Neural cell (in vitro differentiated cells): Measurements from ENCODE around the gene ITGA1. TPM values are rescaled to one million over a fixed set of nuclear protein-coding genes. Genes with fewer than 3 reads are reported as not detected.
A peak's percentile ranks its signal among the peaks of the same experiment; 100 is the strongest.

Experiments used
- H2AFZ ChIP-seq: fragments of 200-600, 300-800 bp; sonication (generic), shearing (Covaris generic); 2 replicates; pipeline ENCODE4 v1.6.0; 2014; ENCODE audit warnings: low read depth, mild to moderate bottlenecking, antibody characterized with exemption, low read length, moderate library complexity
- H3F3A ChIP-seq: fragments of 200-600 bp; shearing (Covaris generic); 2 replicates; pipeline ENCODE4 v1.6.1; 2016; ENCODE audit warnings: mild to moderate bottlenecking, moderate library complexity, mixed read lengths, antibody characterized with exemption, low read length; ENCODE audit not compliant: insufficient read depth, poor library complexity, severe bottlenecking
- H3K27ac ChIP-seq: fragments of 200-600, 300-800 bp; sonication (generic), shearing (Covaris generic); 2 replicates; pipeline ENCODE4 v1.5.1; 2014; ENCODE audit warnings: mild to moderate bottlenecking, low read length, moderate library complexity
- H3K27me3 ChIP-seq: fragments of 300-800, 200-600 bp; sonication (generic), shearing (Covaris generic); 2 replicates; pipeline ENCODE4 v1.6.0; 2014; ENCODE audit warnings: mild to moderate bottlenecking, low read depth, low read length, moderate library complexity; ENCODE audit not compliant: insufficient read depth
- H3K36me3 ChIP-seq: fragments of 300-800, 200-600 bp; sonication (generic), shearing (Covaris generic); 2 replicates; pipeline ENCODE4 v1.5.1; 2014; ENCODE audit warnings: mild to moderate bottlenecking, antibody characterized with exemption, low read length, moderate library complexity; ENCODE audit not compliant: insufficient read depth
- H3K4me2 ChIP-seq: fragments of 300-800, 200-600 bp; sonication (generic), shearing (Covaris generic); 2 replicates; pipeline ENCODE4 v1.6.0; 2014; ENCODE audit warnings: mild to moderate bottlenecking, low read length
- H3K4me3 ChIP-seq: fragments of 300-800, 200-600 bp; sonication (generic), shearing (Covaris generic); 2 replicates; pipeline ENCODE4 v1.5.1; 2014; ENCODE audit warnings: mild to moderate bottlenecking, low read length, moderate library complexity
- H3K79me2 ChIP-seq: fragments of 200-600 bp; shearing (Covaris generic); replicated peaks from 2 replicates; pipeline ENCODE4 v1.6.0; 2014; ENCODE audit warnings: mild to moderate bottlenecking, low read length, moderate library complexity; ENCODE audit not compliant: insufficient read depth
- H3K9ac ChIP-seq: fragments of 300-800, 200-600 bp; sonication (generic), shearing (Covaris generic); 2 replicates; pipeline ENCODE4 v1.6.1; 2016; ENCODE audit warnings: mild to moderate bottlenecking, low read length, mixed read lengths
- H3K9me2 ChIP-seq: fragments of 200-600 bp; shearing (Covaris generic); 2 replicates; pipeline ENCODE4 v1.6.1; 2016; ENCODE audit warnings: mild to moderate bottlenecking, low read length, mixed read lengths; ENCODE audit not compliant: insufficient read depth
- H3K9me3 ChIP-seq: fragments of 200-600, 300-800 bp; sonication (generic), shearing (Covaris generic); 2 replicates; pipeline ENCODE4 v1.6.1; 2016; ENCODE audit warnings: mild to moderate bottlenecking, mixed run types, low read length, moderate library complexity, mixed read lengths
- H4K20me1 ChIP-seq: fragments of 200-600 bp; shearing (Covaris generic); 2 replicates; pipeline ENCODE4 v1.6.1; 2016; ENCODE audit warnings: mild to moderate bottlenecking, mixed run types; ENCODE audit not compliant: insufficient read depth
- EP300 ChIP-seq: fragments of 450-650 bp; conservative IDR thresholded peaks from 2 replicates; pipeline ENCODE4 v1.6.1; 2014; ENCODE audit warnings: antibody characterized with exemption, mild to moderate bottlenecking, moderate library complexity; ENCODE audit not compliant: poor library complexity, severe bottlenecking
- EZH2 ChIP-seq: fragments of 200-600, 300-800 bp; shearing (Covaris generic), sonication (generic); IDR thresholded peaks from 2 replicates; pipeline ENCODE4 v1.6.1; 2014; ENCODE audit warnings: antibody characterized with exemption, low read length, borderline replicate concordance, mild to moderate bottlenecking; ENCODE audit not compliant: insufficient read depth, poor library complexity, severe bottlenecking
- MXI1 ChIP-seq: fragments of 450-650 bp; conservative IDR thresholded peaks from 2 replicates; pipeline ENCODE4 v1.6.1; 2014; ENCODE audit warnings: antibody characterized with exemption, mild to moderate bottlenecking; ENCODE audit not compliant: poor library complexity, severe bottlenecking
- POLR2AphosphoS5 ChIP-seq: IDR thresholded peaks from 2 replicates; pipeline ENCODE4 v1.6.1; 2012
- RAD21 ChIP-seq: fragments of 450-650 bp; conservative IDR thresholded peaks from 2 replicates; pipeline ENCODE4 v1.6.1; 2014; ENCODE audit warnings: antibody characterized with exemption, mild to moderate bottlenecking, moderate library complexity
- SMC3 ChIP-seq: fragments of 450-650 bp; conservative IDR thresholded peaks from 2 replicates; pipeline ENCODE4 v1.6.1; 2014; ENCODE audit warnings: antibody characterized with exemption, mild to moderate bottlenecking, moderate library complexity; ENCODE audit not compliant: poor library complexity
- TAF1 ChIP-seq: IDR thresholded peaks from 2 replicates; pipeline ENCODE4 v1.6.1; 2012; ENCODE audit warnings: low read depth
- polyA plus RNA-seq: library from polyadenylated mRNA; depleted of rRNA; stranded (reverse); fragments of >200 nt; gene quantifications from 2 replicates; pipeline ENCODE4 v1.2.3, GENCODE V29; 2014
- TF ChIP-seq, protein P1 (sequence below): fragments of 450-650 bp; IDR thresholded peaks from 2 replicates; pipeline ENCODE4 v1.5.1; 2014; ENCODE audit warnings: antibody characterized with exemption, mild to moderate bottlenecking, moderate library complexity; ENCODE audit not compliant: poor library complexity, severe bottlenecking
- TF ChIP-seq, protein P2 (sequence below): IDR thresholded peaks from 2 replicates; pipeline ENCODE4 v1.6.1; 2012; ENCODE audit warnings: borderline replicate concordance

Gene ITGA1
- polyA plus RNA-seq, 1 donor from 2014 or later: 0.15 TPM

DNA sequence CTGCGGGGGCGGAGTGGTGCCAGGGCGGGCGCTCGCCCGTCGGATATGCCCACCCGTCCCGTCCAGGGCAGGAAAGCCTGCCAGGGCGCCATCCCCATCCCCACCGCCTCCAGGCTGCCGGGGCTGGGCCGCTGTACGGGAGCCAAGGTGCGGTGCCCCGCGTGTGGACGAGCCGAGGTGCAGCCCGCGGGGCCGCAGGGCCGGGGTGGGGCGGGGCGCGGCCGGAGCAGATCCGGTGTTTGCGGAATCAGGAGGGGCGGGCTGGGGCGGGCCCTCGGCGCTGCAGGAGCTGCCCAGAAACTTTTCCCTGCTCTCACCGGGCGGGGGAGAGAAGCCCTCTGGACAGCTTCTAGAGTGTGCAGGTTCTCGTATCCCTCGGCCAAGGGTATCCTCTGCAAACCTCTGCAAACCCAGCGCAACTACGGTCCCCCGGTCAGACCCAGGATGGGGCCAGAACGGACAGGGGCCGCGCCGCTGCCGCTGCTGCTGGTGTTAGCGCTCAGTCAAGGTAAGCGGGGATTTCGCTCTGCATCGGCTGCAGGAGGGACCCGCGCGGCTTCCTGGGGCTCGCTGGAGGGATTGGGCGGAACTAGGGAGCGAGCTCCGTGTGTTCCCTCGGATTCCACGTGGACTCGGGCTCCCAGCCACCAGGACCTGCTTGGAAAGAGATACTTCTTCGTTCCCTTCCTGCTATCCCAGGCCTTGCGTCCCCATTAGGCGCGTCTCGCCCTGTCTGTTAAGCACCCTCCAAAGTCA is 201.5 kb downstream of the ITGA1 start, which contains the start of gene ITGA2:
Gene ITGA2 (plus strand): TSS at position 328 of the 756 bp plus-strand sequence. CDS start 117 bp downstream, at position 445.
- Histone ChIP-seq H3K4me3 (peak within 1 kb of the TSS; percentile 76), H3K79me2 (peaks cover 11% of the 10 kb centered on the region), H3F3A (peaks cover 6% of the 10 kb centered on the region), H3K9me3 (no peaks in the 10 kb centered on the region), H3K36me3 (no peaks in the 10 kb centered on the region), H3K9ac (peak within 1 kb of the TSS; percentile 22), H3K9me2 (no peaks in the 10 kb centered on the region), H3K4me2 (peak within 1 kb of the TSS; percentile 92), H4K20me1 (no peaks in the 10 kb centered on the region), H2AFZ (peak within 1 kb of the TSS; percentile 27), H3K27ac (no peak within 1 kb of the TSS), H3K27me3 (peaks cover 34% of the 10 kb centered on the region)
- TF ChIP-seq MXI1 (peak; percentile 58), POLR2AphosphoS5 (no peak), SMC3 (no peak), RAD21 (no peak), EZH2 (no peak), TAF1 (no peak)
- TF ChIP-seq, protein P1, sequence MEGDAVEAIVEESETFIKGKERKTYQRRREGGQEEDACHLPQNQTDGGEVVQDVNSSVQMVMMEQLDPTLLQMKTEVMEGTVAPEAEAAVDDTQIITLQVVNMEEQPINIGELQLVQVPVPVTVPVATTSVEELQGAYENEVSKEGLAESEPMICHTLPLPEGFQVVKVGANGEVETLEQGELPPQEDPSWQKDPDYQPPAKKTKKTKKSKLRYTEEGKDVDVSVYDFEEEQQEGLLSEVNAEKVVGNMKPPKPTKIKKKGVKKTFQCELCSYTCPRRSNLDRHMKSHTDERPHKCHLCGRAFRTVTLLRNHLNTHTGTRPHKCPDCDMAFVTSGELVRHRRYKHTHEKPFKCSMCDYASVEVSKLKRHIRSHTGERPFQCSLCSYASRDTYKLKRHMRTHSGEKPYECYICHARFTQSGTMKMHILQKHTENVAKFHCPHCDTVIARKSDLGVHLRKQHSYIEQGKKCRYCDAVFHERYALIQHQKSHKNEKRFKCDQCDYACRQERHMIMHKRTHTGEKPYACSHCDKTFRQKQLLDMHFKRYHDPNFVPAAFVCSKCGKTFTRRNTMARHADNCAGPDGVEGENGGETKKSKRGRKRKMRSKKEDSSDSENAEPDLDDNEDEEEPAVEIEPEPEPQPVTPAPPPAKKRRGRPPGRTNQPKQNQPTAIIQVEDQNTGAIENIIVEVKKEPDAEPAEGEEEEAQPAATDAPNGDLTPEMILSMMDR: no peak

DNA sequence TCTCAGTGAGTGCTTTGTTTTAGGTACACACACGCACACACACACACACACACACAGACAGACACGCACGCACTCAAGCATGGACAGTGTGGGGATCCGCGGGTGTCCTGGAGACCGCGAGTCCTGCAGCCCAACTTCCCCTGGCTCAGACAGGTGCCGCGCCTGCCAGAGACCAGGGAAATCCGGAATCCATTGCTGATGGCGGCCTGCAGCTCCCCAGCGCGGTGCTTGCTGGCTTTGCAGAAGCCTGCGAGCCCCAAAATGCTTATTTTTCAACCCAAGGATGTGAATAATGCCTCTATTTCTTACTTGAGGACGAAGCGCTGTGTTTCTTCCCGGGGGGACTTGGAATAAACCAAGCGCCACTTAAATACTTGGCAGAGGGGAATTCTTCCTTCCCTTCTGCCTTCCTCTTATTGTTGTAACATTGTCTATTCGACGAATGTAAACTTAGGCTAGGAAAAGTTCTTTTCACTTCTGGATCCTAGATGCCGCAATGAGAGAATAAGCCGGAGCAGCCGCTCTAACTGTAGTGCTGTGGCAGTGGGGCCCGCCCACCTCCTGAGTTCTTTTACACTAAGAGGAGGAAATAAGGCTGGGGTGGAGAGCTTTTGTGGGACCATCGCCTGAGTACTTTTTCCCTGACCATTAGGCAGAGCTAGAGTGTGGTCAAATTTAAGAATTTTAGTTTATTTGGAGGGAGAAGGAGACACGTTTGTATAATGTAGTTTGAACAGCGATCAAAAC is 202.2 kb downstream of the ITGA1 start:
- Histone ChIP-seq H2AFZ (peak overlapping the region; percentile 27), H3K4me2 (peak overlapping the region; percentile 92), H3K9me2 (no peaks in the 10 kb centered on the region), H3K4me3 (peak overlapping the region; percentile 76), H3K9ac (peak overlapping the region; percentile 22), H3F3A (peaks cover 6% of the 10 kb centered on the region), H3K36me3 (no peaks in the 10 kb centered on the region), H3K79me2 (peaks cover 11% of the 10 kb centered on the region), H4K20me1 (no peaks in the 10 kb centered on the region), H3K27ac (no peak overlapping the region), H3K27me3 (peaks cover 34% of the 10 kb centered on the region), H3K9me3 (no peaks in the 10 kb centered on the region)
- TF ChIP-seq EP300 (no peak), SMC3 (peak; percentile 65), EZH2 (no peak), RAD21 (peak; percentile 68), POLR2AphosphoS5 (peak; percentile 35), MXI1 (peak; percentile 10), TAF1 (no peak)
- TF ChIP-seq, protein P2, sequence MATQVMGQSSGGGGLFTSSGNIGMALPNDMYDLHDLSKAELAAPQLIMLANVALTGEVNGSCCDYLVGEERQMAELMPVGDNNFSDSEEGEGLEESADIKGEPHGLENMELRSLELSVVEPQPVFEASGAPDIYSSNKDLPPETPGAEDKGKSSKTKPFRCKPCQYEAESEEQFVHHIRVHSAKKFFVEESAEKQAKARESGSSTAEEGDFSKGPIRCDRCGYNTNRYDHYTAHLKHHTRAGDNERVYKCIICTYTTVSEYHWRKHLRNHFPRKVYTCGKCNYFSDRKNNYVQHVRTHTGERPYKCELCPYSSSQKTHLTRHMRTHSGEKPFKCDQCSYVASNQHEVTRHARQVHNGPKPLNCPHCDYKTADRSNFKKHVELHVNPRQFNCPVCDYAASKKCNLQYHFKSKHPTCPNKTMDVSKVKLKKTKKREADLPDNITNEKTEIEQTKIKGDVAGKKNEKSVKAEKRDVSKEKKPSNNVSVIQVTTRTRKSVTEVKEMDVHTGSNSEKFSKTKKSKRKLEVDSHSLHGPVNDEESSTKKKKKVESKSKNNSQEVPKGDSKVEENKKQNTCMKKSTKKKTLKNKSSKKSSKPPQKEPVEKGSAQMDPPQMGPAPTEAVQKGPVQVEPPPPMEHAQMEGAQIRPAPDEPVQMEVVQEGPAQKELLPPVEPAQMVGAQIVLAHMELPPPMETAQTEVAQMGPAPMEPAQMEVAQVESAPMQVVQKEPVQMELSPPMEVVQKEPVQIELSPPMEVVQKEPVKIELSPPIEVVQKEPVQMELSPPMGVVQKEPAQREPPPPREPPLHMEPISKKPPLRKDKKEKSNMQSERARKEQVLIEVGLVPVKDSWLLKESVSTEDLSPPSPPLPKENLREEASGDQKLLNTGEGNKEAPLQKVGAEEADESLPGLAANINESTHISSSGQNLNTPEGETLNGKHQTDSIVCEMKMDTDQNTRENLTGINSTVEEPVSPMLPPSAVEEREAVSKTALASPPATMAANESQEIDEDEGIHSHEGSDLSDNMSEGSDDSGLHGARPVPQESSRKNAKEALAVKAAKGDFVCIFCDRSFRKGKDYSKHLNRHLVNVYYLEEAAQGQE: no peak
- TF ChIP-seq, protein P1: peak; percentile 75
